HG03045 (cell line): ENCODE data around the gene ARHGAP24.
"Not testable (repeated sequence)": the region's sequence is repeated elsewhere in the genome, so short reads cannot be mapped to it uniquely, and the experiment has no call there.

Experiments used
- ATAC-seq: cut with Tn5 transposase; IDR thresholded peaks from one replicate; pipeline ENCODE4 v1.9.1; 2021; ENCODE audit warnings: mild to moderate bottlenecking, moderate library complexity; ENCODE audit not compliant: unreplicated experiment

The ARHGAP24 gene

DNA sequence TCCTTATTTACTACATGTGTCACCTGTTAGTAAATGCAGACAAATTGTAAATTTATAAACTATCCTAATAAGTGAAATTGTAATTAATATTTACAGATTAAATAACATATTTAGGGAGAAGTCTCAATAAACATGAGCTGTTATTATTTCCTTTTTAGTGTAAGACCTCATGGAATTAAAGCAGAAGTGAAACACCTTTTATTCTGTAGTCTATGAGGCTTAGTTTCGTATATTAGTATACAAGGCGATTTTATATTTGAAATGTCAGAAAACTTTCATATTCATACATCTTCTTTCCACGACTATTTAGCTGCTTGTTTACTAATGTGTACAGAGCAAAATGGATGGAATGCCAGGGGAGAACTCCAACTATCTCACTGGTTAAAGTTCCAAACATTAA is 414.4 kb downstream of the ARHGAP24 start:
- no peak for ATAC-seq

DNA sequence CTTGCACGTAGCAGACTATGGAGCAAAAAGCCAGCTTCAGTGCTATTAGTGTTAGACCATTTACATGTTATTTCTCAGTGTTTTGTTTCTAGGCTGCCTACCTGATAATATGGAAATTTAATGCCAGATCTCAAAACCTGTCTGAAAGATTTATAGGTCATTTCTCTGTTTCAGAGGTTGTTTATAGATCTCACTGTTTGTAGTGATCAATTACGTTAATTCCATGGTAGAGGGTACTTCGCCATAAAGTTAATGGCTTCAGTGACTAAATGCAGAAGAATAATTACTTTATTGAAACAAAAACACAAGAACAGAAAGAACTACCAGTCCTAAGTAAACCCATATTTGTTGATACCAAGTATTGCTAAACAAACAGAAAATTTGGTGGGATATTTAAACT is 420.8 kb downstream of the ARHGAP24 start:
- ATAC-seq, result no peak

DNA sequence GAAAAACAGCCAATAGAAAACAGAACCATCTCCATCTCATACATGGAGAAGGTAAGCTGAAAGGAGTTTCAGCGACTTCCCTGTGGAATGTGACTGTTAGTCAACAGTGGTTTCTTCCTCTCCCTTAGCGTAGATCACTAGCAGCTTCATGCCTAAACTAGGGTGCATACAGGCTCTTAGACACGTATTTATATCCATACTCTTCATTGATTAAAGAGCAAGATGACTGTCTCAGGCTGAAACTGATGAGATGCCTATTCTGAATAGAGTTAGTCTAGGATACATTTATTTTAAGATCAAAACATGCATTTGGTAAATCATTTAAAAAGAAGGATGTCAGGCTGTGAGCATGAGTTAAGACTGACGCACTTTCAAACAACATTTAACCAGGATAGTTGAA is 423.3 kb downstream of the ARHGAP24 start:
- no peak for ATAC-seq

DNA sequence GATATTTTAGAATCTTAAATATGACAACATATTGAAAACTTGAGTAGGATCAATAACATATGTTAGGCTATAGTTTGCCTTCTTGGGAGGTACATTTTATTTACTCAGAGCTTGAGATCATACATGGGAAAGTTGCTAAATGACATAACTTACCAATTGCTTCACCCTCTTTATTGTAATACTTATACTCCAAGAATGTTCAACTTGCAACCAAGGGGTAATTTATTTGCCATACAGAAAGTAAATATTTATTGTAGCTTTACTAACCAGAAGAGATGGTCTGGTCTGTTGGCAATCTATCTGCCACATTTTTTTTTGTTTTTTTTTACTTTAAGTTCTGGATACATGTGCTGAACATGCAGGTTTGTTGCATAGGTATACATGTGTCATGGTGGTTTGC is 426.6 kb downstream of the ARHGAP24 start:
- no peak for ATAC-seq

DNA sequence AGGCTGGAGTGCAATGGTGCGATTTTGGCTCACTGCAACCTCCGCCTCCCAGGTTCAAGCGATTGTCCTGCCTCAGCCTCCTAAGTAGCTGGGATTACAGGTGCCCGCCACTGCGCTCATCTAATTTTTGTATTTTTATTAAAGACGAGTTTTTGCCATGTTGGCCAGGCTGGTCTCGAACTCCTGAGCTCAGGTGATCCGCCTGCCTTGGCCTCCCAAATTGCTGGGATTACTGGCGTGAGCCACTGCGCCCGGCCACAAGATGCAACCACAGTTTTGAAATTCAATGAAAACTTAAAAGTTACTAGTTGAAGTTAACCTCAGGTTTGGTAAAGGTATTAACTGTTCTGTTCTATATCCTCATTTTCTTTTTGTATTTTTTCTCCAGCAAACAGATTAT is 427.7 kb downstream of the ARHGAP24 start:
- ATAC-seq, result not testable (repeated sequence)

DNA sequence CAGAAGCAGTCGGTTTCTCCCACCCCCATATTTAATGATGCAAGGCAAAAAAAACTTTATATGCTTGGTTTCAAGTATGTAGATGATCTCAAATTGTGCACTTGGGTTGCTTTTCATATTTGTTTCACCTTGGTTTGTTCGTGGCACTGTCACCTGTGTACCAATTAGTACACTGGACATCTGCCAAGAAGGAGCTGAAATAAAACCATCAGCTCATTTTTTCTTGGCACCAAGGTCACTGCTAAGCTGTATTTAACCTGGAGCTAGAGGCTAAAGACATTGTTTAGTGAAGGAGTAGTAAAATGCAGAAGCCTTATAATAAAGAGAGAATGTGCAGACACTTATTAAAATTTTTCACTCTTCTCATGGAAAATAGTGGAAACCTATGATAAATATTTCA is 430.8 kb downstream of the ARHGAP24 start:
- no peak for ATAC-seq

DNA sequence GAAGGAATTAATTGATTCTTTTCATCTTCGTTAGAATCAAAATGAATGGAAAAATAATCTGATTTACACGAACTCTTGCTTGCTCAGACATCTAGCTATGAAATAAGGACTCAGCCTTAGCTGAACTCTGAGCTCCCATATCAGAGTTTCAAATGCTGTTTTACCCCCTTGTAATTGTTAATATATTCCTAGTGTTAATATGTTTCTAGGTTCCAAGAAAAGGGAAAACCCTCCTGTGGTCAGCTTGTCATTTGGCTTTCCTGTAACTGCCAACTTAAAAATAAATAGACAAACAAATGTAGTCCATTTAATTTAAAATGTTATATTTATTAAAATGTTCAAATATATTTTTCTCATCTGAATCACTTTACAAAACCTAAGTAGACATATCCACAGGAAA is 432.1 kb downstream of the ARHGAP24 start:
- no peak for ATAC-seq

DNA sequence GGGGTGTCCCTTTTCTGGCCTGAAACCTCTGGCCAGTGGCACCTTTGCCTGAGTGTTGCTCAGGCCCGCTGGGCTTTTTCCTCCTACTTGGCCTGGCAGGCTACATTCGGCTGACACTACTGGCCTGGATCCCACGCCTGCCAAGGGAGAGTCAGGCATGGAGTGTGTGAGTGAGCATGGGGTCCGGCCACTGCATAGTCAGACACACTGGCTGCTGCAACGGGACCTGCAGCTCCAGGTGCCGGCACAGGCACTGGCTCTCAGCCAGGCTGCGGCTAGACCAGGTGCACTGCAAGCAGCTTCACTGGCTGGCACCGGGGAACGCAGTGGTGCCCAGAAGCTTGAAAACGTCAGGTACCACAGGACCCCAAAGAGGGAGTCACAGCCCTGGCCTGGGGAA is 434.9 kb downstream of the ARHGAP24 start:
- ATAC-seq, result no peak

DNA sequence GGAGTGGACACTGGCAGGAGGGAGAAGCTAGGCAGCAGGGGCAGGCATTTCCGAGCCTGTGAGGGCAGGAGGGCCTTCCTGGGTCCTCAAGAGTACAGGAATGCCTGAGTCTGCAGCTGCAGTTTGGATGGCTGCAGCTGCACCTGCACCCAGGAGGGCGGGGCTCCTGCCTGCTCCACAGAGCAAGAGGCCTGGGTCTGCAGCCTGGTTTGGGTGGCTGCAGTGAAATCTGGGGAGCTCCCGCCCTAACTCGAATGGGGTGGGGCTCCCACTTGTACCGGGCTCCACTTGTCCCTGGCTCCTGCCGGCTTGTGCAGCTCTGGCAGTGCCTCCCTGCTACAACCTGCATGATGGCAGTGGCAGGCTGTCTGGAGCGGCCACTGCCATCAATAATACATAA is 436.0 kb downstream of the ARHGAP24 start:
- ATAC-seq, result no peak

DNA sequence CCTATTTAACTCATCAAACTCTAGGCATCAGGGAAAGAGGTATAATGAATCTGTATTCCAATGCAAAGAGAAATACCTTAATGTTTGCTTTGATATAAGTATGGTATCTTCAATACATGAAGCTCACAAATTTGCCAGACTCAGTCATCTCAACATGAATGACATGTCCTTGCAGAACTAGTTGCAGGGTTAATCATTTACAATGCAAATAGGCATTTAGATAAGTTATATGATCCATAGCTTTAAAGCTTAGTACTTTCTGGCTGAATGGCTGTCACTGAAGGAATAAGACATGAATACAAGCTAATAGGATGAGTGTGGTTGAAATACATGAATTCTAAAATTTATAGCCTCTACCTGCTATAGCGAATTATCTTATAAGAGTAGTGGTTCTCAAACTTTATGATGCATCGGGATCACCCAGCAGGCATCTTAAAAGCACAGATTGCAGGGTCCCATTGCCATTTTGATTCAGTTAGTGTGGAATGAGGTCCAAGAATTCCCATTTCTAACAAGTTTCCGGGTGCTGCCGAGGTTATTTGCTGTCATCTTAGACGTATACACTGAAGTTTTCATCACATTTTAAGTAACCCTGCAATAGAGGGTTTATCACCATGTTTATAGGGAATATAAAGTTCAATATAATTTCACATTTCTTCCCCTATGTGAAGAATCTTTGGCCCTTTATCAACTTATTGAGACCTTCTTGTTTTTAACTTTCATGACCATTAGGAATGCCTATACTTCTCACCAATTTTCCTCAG is 439.2 kb downstream of the ARHGAP24 start:
- no peak for ATAC-seq

DNA sequence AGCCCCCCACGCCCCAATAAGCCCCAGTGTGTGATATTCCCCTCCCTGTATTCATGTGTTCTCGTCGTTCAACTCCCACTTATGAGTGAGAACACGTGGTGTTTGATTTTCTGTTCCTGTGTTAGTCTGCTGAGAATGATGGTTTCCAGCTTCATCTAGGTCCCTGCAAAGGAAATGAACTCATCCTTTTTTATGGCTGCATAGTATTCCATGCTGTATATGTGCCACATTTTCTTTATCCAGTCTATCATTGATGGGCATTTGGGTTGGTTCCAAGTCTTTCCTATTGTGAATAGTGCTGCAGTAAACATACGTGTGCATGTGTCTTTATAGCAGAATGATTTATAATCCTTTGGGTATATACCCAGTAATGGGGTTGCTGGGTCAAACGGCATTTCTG is 440.6 kb downstream of the ARHGAP24 start:
- not testable (repeated sequence) for ATAC-seq

DNA sequence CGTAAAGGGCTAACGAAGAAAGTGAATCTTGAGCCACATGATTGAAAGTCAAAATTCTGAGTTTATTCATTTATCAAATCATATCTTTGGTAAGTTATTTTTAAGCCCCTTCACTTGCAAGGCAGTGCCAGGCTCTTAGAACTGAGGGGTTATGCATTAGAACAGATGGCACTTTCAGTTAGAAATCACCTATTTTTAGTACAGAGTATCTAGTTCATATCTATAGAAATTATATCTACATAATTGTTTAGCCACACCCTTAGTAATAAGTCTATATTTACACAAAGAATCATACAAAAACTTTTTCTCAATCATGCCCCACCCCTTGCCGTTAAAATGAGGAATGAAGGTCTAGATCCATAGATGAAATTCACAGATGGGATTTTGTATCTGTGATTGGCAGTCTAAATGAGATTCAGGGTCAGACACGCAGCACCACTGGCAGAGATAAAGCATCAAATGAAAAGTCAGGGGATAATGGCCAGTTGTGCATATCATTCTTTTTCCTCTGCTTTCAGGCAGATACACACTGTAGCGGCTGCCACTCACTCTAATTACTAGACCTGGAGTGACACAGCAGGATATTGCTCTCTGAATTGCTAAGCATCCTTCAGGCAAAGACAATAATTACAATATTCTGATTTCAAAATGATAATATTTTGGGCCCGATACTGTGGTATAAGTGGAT is 444.4 kb downstream of the ARHGAP24 start:
- no peak for ATAC-seq

DNA sequence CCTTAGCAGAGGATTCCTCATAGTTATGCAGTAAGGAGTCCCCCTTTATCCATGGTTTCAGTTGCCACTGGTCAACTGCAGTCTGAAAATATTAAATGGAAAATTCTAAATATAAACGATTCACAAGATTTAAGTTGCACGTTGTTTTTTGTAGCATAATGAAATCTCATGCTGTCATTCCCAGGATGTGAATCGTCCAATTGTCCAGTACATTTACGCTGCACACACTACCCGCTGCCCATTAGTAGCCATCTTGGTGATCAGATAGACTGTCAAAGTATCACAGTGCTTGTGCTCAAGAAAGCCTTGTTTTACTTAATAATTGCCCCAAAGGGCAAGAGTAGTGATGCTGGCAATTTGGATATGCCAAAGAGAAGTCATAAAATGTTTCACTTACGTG is 450.1 kb downstream of the ARHGAP24 start:
- no peak for ATAC-seq

DNA sequence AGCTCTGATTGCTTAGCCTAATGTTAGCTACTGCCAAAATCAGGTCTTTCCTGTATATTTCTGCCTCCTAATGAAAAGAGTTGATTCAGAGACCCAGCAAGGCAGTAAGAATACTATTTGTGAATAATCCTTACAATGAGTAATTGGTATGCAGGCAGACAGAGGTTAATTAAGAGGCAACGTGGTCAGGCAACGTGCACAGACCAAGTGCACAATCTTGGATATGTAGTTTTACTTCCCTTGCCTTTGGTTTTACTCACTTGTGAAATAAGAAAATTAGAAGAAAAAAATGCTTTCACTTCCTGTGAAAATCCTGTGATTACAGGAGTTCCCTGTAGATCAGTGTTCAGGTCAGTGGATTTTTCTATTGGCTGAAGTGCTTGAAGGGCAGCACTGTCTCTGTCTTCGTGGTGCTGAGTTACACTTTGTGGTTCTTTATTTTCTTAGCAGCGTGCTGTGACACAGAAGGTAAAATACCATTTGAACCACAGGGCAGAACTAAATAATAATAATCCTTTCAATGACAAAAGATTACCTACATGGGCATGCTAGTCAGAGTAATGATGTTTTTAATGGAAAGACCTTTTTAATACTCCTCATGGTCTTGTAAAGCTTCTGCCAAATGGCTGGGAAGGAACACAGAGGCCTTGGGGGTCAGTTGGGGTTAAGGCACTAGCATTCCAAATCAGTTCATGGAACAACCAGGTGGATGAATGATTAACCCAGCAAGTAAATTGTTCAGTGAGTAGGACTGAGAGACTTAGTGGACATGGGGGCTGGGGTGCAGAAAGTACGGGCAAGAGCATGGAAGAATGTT is 454.0 kb downstream of the ARHGAP24 start:
- ATAC-seq, result no peak

DNA sequence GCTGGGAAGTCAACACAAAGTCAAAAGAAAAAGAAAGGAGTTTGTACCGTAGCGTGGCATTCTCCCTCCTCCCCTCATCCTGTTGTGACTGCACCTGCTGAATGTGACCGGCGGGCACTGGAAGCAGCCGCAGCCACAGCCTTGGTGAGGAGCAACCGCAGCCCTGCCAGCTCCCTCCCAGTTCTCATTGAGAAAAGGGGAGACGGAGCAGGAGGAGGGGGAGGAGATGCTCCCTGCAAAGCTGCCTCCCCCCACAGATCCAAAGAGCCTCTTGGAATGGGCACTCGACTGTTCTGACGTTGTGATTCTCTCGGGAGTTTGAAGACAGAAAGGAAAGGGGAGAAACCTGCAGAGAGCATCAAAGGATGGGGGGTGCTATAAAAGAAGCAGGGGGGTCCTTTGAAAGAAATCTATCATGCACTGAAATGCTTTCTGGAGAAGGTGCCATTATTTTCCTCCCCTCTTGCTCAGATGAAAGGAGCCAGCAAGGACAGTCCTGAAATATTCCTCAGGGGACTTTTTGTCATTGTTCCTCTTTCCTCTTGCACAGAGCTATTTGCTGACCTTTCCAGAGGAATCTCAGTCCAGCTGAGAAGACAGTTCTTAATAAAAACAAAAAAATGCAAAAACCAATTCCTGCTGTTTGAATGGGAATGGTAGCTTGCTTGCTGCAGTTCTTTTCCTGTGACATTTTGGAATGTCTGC is 455.2 kb downstream of the ARHGAP24 start:
- no peak for ATAC-seq

DNA sequence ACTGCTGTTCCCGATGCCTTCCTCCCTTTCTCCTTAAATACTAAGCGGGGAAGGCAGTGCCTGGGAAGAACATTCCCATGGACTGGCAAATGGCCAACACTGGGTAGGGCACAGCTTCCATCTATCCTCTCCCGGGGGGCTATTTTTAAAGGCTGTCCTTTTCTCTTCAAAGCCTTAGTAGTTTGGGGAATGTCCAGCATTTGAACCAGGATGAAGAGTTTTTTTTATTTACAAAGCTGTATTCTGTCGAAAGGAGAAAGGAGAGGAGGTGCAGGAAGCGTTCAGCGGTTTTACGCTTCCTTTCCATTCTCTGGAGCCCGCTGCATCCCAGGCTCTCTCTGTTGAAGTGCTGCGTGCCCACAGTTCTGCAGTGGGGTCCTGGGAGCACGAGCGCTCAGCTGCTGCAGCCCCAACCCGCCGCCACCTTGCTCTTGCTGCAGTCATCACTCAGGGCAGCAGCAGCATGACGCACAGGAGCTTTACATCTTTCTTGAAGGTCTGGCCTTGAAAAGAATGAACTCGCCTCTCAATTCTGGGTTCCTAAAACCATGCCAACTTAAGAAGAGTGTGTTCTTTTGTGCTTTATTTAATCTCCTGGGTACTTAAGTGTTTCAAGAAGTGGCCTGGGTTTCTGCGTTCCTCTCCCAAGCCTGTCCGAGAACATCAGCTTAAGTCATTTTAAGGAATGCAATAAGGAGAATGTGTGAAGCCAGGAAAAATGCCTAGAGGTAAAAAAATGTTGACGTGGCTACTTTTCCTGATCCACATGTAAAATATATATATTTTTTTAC is 457.7 kb downstream of the ARHGAP24 start:
- no peak for ATAC-seq

DNA sequence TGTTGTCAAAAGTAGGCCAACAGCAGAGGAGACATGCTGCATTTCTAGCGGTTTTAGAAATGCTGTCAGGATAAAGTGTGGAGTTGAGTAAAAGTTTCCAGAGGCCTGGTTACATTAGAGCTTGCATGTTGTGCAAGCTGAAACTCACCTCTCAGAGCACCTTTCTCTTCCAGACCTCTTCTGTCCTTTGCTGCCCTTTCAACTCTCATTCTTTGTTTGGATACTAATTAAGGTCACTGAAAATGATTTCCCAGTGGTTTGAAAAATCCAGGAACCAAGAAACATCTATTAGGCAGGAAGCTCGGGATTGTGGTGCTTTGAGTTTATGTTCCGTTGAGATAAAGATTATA is 458.3 kb downstream of the ARHGAP24 start:
- no peak for ATAC-seq

DNA sequence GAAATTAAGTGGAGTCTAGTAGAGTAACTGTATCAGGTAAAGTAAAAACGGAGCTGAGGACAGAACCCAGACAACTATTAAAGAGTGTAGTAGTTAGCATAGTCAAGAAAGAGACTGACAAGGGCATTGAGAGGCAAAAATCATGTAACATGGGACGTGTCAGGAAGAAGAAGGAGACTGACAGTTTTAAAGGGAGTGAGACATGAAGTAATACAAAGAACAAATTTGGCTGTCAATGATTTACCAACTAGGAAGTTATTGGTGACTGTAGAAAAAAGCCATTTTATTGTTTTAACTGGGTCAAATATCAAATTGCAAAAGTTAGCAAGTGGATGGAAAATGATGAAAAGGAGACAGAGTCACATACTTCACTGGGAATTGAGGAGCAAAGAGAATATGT is 462.6 kb downstream of the ARHGAP24 start:
- ATAC-seq, result no peak

DNA sequence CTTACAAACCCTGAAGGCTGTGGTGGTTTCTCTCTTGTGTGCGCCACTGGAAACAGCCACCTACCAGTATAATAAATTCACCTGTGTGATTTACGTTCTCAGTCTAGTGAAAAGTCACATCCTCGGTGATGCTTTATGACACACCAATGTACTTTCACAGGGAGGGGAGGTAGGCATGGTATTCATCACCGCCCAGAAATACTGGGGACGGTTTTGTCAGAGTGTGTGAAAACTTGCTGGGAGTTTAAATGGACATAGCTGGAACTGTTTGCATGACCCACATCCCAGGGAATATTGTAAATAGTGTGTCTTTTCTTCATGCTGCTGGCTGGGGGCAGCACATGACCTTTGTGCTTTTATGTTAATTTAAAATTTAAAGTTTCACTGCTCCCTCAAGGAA is 463.1 kb downstream of the ARHGAP24 start:
- no peak for ATAC-seq

DNA sequence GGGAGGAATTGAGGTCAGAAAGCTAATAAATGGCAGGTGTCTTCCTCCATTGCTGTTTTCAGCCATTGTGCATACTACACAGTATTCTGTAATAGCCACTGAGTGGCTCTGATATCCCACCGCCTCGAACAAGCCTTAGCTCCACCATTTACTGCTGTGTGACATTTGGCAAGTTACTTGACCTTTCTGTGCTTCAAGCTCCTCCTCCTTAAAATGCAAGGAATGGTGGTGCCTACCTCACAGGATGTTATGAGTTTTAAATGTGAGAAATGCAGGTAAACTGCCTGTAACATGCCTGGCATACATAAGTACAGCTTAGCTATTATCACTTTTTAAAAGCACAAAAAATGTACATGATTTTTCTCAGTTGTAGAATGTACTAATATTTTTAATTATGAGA is 464.0 kb downstream of the ARHGAP24 start:
- no peak for ATAC-seq

DNA sequence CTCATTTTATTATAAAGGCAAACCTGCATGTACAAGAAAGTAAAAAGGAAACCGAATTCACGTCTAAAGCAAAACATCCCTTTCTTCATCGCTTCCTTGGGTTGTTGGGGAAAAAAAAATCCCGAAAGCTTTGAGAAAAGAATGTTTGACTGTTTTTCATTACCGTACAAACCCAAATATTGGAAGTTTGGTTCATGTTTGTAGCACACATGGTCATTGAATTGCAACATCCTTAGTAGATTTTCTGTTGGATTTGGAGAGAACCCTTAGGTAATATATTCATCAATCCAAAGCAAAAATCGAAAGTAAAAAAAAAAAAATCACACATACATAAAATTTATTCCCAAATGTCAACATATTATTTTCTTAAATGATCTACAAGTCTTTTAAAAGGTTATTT is 464.6 kb downstream of the ARHGAP24 start:
- ATAC-seq, result no peak
